T47D (cell line): ENCODE results near the gene GRAPL.
A peak's percentile ranks its signal among the peaks of the same experiment; 100 is the strongest.
"Not testable (repeated sequence)": the region's sequence is repeated elsewhere in the genome, so short reads cannot be mapped to it uniquely, and the experiment has no call there.

Experiments
- DNase-seq, 2 experiments: peaks; one replicate each; pipeline versions ENCODE4 v3.0.0 to v3.0.0-alpha.2; 2011 to 2012; ENCODE audit warnings: low read depth in 1 of 2, low spot score in 1 of 2
- in situ Hi-C: cut with HindIII; loops from 2 replicates; pipeline ENCODE4 v1.10.0; 2016; ENCODE audit warnings: low sequenced_read_pairs, low pct_unique_long_range_greater_than_20kb

Gene GRAPL

DNA sequence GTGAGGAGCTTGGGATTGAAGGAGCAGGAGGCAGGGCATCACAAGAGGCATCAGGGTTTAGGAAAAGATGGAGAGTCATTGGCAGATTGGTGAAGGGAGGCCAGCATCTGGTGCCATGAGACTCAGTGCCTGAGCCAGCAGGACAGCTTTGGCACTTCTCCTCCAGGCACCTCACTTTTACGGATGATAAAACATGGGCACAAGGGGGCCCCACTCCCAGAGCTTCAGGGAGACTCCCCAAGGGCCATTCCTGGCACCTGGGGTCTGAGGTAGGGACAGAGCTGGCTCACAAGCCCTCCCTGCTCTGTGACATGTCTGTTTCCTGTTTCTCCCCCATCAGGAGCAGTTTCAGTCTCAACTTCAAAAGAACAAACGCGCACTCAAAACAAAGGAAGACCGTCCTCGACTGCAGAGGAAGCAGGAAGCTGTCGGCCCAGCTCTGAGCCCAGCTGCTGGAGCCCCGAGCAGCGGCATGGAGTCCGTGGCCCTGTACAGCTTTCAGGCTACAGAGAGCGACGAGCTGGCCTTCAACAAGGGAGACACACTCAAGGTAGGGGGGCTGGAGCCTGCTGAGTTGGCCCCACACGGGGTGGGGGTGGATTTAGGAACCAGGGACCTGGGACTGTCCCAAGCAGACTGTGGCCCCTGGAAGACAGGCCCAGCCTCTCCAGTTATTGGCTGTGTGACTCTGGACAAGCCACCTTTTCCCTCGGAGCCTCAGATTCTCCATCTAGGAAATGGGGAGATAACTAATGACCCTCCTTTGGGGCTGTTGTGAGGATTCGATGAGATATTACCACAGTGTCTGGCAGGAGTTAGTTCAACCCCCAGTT lies at the start of gene GRAPL:
Gene GRAPL (plus strand): TSS at position 442 of the 833 bp plus-strand sequence. CDS start 31 bp downstream, at position 473.
- in situ Hi-C loops, DNase-seq: not testable (repeated sequence)

DNA sequence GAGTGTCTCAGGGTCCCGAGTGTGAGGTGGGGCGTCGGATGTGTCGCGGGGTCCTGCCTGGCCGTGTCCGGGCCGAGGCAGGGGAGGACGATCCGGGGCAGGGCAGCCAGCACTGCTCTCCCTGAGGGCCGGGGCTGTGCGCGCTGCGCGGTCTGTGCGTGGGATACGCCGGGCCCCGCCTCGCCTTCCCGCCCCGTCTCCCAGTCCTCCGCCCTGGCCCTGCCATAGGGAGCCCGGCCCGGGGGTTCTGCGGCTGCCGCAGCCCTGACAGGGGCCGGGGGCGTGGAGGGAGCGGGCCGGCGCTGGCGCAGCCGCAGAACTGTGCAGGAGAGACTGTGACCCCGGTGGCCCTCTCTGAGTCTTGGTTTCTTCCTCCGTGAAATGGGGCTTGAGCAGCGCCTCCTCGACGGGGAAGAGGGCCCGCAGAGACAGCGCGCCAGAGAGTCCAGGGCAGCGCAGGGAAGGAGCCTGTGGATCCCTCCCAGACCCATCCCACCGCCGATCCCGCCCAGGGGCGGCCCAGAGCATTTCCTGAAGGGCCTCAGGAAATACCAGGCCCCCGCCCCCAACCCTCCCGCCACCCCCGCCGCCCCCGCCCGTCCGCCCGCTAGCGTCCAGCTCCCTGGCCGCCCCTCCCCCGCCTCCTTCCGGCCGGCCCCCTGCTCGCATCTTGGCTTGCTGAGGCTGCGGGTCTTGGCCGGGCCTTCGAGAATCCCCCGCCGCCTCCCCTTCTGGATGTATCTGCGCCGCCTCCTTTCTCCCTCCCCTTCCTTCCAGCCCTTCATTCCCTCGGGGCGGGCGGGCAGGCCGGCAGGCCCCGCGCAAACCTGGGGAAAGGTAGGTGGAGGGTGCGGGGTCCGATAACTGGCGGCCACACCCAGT lies 38.3 kb upstream of the GRAPL start:
- in situ Hi-C loops, DNase-seq: not testable (repeated sequence)

DNA sequence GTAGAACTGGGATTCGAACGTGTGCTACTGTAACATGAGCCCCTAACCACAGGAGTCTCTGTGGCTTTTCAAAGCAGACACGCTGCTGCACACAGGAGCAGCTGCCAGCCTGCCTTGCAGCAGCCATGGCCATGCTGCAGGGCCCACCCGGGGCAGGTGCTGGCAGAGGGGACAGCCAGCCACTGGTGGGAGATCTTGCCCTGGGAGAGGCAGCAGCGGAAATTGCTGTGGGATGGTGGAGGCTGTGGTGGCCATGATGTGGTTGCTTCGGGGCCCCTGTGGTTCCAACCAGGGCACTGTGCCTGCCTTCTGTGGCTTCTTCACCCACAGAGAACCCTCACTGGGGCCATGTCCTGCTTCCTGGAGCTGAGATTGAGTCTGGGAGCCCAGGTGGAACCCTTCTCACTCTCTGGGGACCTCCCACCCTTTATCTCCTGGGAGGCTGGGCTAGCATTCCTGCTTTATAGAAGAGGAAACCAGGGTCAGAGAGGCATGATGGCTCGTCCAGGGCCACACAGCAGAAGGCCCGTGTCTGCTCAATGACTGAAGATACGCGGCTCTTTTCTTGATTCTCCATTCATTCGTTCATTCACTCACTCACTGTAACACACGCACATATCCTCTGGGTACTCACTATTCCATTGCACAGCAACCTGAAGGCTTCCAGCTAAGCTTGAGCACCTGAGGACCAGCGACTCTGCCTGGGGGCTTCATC lies 37.2 kb upstream of the GRAPL start:
- DNase-seq, in situ Hi-C loops: not testable (repeated sequence)

DNA sequence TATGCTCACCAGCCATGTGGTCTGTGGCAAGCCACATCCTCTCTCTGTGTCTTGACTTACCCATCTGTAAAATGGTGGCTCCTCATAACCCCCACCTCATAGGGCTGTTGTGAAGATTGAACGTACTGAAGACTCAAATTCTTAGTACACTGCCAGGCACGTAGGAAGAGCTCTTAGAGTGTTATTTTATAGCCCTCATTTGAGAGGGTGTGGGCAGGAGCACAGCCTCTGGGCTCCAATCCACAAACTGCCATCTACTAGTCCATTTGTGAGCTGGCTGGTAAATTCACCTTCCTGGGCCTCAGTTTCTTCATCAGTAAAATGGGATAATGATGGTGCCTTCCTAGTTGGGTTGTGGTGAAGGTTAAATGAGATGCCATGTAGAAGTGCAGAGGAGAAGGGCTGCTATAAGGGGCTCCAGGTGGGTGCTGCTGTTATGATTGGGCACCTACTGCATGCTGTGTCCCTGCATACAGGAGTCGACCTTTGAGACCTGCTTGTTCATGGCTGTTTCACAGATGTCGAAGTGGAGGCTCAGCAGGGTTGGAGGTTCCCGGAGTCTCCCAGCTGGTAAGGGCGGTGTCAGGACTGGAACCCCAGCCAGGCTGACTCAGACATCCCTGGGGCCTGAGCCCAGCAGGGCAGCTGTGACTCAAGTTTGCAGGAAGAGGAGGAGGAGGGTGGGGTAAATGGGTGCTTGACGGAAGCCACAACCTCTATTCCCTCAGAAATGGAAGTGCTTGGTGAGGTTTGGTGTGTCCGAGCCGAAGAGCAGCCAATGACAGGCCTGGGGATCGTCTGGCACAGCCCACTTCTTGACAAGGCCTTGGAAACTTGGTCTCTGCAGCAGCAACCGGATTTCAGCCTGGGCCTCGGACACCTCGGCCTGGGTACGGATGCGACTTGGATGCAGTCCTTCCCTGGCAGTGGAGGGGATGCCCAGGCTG lies 34.4 kb upstream of the GRAPL start:
- DNase-seq, result not testable (repeated sequence)

DNA sequence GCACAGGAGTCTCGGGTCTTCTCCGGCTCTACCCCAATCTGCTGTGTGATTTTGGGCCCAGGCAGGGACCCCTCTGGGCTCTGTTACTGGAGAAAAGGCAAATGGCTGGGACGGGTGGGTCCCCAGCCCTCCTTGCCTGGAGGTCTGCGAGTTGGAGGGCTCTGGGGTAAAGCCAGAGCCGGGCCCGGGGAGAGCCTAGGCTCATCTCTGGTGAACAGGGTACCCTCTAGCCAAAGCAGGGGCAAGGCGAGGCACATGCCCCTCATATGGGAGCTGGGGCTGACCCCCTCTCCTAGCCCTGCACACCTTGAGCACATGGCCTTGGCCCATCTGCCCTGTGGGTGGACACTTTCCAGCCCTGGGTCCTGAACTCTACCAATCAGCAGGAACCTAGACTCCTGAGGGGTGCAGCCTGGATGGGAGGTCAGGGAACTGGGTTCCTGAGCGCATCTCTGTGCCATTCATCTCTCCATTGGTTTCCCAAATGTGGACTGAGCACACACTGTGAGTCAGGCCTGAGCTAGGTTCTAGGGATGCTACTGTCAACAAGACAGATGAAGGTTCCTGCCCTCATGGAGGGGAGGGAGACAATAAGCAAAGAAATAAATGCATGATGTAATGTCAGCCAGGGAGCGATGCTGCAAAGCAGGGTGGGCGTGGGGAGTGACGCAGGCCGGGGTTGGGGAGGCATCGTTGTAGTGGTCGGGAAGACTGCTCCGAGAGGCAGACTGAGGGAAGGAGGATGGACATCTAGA lies 33.5 kb upstream of the GRAPL start:
- DNase-seq, in situ Hi-C loops: not testable (repeated sequence)

More for the DNA sequence above, 34.4 kb upstream of the GRAPL start:
- in situ Hi-C loops, result not testable (repeated sequence)

DNA sequence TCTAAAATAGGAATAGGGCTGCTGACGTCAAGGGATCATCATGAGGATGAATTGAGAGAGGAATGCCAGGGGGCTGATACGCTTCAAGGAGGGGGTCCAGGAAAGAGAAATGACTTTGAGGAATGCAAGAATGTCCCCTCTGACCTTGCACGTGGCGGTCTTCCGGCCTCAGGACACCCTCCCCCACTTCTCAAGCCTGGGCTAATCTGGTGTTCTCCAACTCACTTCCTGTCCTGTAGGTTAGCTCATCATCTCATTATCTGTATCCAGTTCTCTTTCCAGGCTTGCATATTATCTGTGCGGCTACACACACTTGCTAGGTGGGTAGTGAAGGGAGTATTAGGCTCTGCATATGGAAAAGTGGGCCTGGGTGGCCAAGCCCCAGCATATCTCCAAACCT lies 18.9 kb upstream of the GRAPL start:
- DNase-seq, in situ Hi-C loops: not testable (repeated sequence)

DNA sequence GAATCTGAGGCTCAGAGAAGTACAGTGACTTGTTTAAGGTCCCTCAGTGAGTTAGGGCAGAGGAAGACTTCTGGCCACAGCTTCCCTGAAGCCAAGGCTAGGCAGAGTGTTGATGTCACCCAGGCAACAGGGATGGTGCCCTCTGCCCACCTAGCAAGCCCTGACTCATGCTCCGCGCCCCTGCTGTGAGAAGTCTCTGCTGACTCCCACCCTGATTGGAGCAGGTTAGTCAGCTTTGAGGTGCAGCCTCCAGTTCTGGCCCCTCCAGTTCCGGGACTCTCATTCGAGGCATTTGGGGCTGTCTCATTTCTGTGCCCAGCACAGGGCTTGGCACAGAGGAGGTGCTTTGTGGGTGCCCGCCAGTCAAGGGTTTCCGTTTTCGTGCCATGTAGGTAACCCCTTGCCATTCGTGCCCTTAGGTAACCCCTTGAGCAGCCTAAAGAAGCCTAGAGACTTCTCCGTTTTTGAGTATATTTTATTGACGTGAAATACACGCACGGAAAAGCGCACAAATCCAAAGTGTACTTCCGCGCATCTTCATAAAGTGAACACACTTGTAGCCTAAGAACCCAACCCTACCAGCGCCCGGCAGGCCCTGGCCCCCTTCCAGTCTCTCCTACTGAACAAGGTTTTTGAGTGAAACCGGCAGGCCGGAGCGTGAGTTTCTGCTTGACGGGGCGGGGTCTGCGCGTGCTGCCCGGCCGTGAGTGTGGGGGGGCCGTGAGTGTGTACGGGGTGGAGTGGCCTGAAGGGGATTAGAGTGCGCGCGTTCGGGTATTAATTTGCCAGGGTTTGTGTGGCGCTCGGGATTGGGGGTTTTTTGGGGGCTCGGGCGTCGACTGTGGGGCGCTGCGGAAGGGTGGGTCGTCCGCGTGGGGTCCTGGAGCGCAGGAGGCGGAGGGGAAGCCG lies 16.9 kb upstream of the GRAPL start:
- DNase-seq, in situ Hi-C loops: not testable (repeated sequence)

DNA sequence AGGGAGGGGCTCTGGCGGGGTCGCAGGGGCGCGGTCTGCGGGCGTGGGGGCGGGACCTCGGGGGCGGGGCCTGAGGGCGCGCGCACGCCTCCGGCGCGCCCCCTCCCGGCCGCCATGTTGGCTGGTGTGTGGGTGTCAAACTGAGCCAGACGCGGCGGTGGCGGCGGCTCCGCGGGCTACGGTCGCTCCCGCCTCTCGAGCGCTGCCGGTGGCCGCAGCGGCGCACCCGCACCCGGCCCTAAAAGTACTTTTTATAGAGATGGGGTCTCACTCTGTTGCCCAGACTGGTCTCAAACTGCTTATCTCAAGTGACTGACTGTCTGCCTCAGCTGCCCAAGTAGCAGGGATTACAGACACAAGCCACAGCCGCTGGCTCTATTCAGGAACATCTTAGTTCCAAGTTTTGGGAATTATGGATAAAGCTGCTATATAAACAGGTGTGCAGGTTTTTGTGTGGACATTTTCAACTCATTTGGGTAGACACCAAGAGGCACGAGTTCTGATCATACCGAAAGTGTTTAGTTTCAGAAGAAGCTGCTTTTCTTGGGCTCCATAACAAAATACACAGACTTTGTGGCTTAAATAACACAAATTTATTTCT lies 16.2 kb upstream of the GRAPL start:
- DNase-seq, result peak in 1 of 2 experiments; percentile 67
- in situ Hi-C loops, result not testable (repeated sequence)

DNA sequence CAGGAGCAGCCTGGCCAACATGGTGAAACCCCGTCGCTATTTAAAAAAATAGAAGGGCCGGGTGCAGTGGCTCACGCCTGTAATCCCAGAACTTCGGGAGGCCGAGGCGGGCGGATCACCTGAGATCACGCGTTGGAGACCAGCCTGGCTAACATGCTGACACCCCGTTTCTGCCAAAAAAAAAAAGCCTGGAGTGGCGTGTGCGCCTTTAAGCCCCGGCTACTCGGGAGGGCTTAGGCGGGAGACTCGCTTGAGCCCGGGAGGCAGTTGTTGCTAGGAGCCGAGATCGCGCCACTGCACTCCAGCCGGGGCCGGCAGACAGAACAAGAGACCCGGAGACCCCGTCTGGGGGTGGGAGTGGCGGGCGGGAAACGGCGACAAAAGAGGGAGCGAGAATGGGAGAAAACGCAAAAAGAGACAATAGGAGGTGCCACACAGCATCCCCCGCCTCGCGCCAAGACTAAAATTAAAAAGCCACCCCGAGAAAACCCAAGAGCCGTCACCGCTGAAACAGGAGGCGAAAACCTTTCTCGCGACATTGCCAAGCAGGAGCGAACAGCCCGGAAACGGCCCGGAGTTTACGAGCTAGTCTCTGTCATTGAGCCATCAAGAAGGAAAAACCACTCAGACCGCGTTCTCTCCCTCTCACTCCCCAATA lies 15.5 kb upstream of the GRAPL start:
- peak in 1 of 2 experiments; percentile 60 for DNase-seq
- in situ Hi-C loops, result not testable (repeated sequence)

DNA sequence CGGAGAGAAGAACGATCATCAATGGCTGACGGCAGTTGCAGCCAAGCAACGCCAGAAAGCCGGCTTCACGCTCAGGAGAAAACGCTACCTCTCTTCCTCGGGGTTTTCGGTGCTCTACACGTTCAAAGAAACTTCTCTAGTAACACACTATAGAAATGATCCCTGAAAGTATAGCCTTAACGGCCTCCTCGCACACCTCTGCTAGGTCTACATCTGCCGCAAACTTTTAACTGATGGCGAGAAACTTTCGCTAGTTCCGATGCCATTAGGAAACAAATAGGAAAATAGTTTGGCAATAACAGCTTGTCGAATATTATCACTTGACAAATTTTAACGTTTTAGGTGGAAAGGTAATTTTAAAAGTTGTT lies 14.9 kb upstream of the GRAPL start:
- in situ Hi-C loops, result not testable (repeated sequence)
- DNase-seq, result peak in 1 of 2 experiments; percentile 35

DNA sequence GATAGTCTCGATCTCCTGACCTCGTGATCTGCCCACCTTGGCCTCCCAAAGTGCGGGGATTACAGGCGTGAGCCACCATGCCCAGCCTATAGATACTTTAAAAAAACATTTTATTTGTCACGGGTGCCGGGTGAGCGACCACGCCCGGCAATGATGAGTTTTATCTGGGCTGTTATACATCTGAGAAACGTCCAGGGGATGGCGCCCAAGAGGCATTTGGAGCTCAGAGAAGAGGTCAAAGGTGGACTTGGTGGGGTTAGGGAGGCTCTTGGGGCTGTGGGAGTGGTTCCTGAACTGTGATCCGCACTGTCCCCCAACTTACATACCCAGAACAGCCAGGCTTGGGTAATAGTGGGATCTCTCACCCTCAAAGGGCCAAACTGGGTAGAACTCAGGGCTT lies 8.7 kb upstream of the GRAPL start:
- DNase-seq, in situ Hi-C loops: not testable (repeated sequence)

DNA sequence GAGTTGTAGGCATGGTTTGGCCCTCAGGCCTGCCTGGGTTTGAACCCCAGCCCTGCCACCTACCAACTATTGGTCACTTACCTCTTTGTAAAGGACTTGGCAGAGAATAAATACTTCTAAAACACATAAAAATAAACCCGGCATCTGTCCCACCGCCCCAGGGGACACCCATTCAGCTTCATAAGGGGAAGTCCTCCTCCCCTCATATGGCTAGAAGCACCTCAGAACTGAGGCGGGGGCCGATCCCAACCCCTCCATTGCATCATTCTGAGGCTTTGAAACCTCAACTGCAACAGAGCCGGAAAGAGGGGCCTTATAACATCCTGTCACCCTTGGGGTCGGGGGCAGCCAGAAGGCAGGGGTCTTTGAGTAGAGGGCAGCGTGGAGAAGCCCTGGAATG lies 2.1 kb upstream of the GRAPL start:
- DNase-seq, in situ Hi-C loops: not testable (repeated sequence)

DNA sequence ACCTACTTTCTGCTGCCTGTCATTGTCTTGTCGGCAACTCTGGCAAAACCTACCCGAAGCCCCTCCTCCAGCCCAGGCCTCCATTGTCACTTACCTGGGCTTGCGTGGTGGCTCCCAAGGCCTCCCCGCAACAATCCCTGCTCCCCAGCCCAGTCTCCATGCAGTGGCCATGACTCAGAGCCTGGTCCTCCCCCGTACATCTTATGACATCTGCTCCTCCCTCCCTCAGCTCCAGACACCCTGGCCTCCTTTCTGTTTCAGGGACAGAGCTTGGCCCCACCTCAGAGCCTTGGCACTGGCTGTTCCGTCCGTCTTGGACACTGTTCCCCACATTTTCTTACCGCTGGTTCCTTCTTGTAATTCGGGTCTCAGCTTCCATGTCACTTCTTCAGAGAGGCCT lies 2.1 kb downstream of the GRAPL start:
- in situ Hi-C loops, result not testable (repeated sequence)

DNA sequence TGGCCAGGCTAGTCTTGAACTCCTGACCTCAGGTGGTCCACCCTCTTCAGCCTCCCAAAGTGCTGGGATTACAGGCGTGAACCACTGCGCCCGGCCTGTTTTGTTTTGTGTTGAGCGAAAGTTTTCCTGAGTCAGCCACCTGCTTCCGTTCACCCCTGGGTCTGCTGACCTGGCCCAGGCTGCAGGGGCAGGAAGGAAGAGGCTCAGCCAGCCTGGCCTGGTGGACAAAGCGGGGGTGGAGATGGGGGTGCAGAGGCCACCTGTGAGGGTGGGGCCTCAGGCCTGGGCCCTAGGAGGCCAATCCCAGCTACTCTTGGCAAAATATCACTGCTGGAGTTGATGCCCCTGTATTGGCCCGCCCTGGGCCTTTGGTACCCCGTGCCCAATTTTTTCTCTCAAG lies 3.7 kb downstream of the GRAPL start:
- DNase-seq, in situ Hi-C loops: not testable (repeated sequence)

More for the DNA sequence above, 2.1 kb downstream of the GRAPL start:
- not testable (repeated sequence) for DNase-seq

DNA sequence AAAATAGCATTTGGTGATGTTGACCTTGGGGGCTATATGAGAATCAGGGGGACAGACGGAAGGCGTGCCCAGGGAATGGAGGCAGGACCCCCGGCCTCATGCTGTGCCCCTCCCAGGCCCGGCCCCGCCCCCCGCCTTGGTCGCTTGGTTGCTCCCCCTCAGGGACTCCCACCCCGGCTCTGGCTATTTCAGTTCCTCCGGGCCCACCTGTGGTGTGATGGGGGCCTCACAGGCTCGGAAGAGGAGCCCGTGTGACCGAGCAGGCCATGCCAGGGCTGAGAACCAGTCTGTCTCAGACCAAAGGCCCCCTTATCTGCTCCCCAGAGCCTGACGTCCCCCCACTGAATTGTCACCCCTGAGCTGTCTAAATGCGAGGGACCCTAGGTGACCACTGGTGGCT lies 4.4 kb downstream of the GRAPL start:
- DNase-seq, in situ Hi-C loops: not testable (repeated sequence)
